HepG2 (cell line): ENCODE results near the gene GPS1. TPM values are rescaled to one million over a fixed set of nuclear protein-coding genes. Genes with fewer than 3 reads are reported as not detected.

Source experiments
- ATF7-NPFF ChIP-seq: sonication (generic); formaldehyde crosslinking; IDR thresholded peaks from 2 replicates; pipeline ENCODE4 v1.8.1; 2023; ENCODE audit warnings: mild to moderate bottlenecking, low read depth, missing genetic modification reagents, moderate library complexity
- HNRNPLL ChIP-seq: fragments of 200-400 bp; formaldehyde crosslinking; IDR thresholded peaks from 2 replicates; pipeline ENCODE4 v1.6.1; 2017; ENCODE audit warnings: mild to moderate bottlenecking, low read depth, low read length; ENCODE audit not compliant: poor library complexity, severe bottlenecking
- HOXA7 ChIP-seq: sonication (generic); formaldehyde crosslinking; IDR thresholded peaks from 2 replicates; pipeline ENCODE4 v1.8.1; 2022; ENCODE audit warnings: mild to moderate bottlenecking, missing genetic modification reagents, moderate library complexity
- JARID2 ChIP-seq: sonication (generic); formaldehyde crosslinking; IDR thresholded peaks from 2 replicates; pipeline ENCODE4 v1.8.1; 2023; ENCODE audit warnings: missing genetic modification reagents, inconsistent platforms; ENCODE audit not compliant: insufficient replicate concordance
- POLR2AphosphoS2 ChIP-seq: IDR thresholded peaks from 2 replicates; pipeline ENCODE4 v1.6.1; 2011; ENCODE audit warnings: low read depth, low read length, improper control_type of control experiment
- SRSF1 ChIP-seq: fragments of 200-400 bp; formaldehyde crosslinking; optimal IDR thresholded peaks from 2 replicates; pipeline ENCODE3; 2017; ENCODE audit warnings: mild to moderate bottlenecking, low read depth, low read length, moderate library complexity
- ZMAT3 ChIP-seq: sonication (generic); formaldehyde crosslinking; conservative IDR thresholded peaks from 2 replicates; pipeline ENCODE4 v1.7.0; 2021; ENCODE audit warnings: missing genetic modification reagents
- ZNF570 ChIP-seq: sonication (generic); formaldehyde crosslinking; IDR thresholded peaks from 2 replicates; pipeline ENCODE4 v1.4.0; 2020; ENCODE audit warnings: mild to moderate bottlenecking, missing genetic modification reagents, borderline replicate concordance
- ZNF660 ChIP-seq: sonication (generic); formaldehyde crosslinking; IDR thresholded peaks from 2 replicates; pipeline ENCODE4 v1.5.1; 2020; ENCODE audit warnings: mild to moderate bottlenecking, low read depth, missing genetic modification reagents, borderline replicate concordance
- ZNF879 ChIP-seq: sonication (generic); formaldehyde crosslinking; IDR thresholded peaks from 2 replicates; pipeline ENCODE4 v1.8.1; 2023; ENCODE audit warnings: missing genetic modification reagents
- polyA plus RNA-seq, 8 experiments: library from polyadenylated mRNA; depleted of rRNA in 3 of 8; stranded (reverse) in 7 of 8; unstranded in 1 of 8; fragments of >200 nt; fragmentation: Illumina TruSeq in 4 of 8; extraction: Trizol in 4 of 8; gene quantifications; 2 replicates each; pipeline versions ENCODE4 v1.2.1 to v1.2.3, GENCODE V29; 2011 to 2016; ENCODE audit warnings: low read depth in 4 of 8, missing spikeins in 1 of 8, mixed read lengths in 1 of 8; ENCODE audit not compliant: insufficient read depth in 1 of 8
- total RNA-seq, 5 experiments: library from RNA; depleted of rRNA; stranded (reverse); fragments of >200 nt; fragmentation: Illumina TruSeq; extraction: Trizol; gene quantifications; 2 replicates each; pipeline ENCODE4 v1.2.3, GENCODE V29; 2016; ENCODE audit warnings: low read depth in 1 of 5
- TF ChIP-seq, protein P1 (sequence below): sonication (generic); formaldehyde crosslinking; conservative IDR thresholded peaks from 2 replicates; pipeline ENCODE4 v1.4.0; 2020; ENCODE audit warnings: missing genetic modification reagents
- TF ChIP-seq, protein P2 (sequence below): sonication (generic); formaldehyde crosslinking; IDR thresholded peaks from 2 replicates; pipeline ENCODE4 v1.5.1; 2020; ENCODE audit warnings: mild to moderate bottlenecking, missing genetic modification reagents, borderline replicate concordance
- TF ChIP-seq, protein P3 (sequence below): sonication (generic); formaldehyde crosslinking; IDR thresholded peaks from 2 replicates; pipeline ENCODE4 v1.4.0; 2020; ENCODE audit warnings: missing genetic modification reagents, borderline replicate concordance
- TF ChIP-seq, protein P4 (sequence below): sonication (generic); formaldehyde crosslinking; IDR thresholded peaks from 2 replicates; pipeline ENCODE4 v1.5.1; 2020; ENCODE audit warnings: missing genetic modification reagents, mild to moderate bottlenecking, borderline replicate concordance

The GPS1 gene
- total and polyA plus RNA-seq, 2 of the 13 experiments (the other 11 are each of a cell fraction or from before 2014, with no cell fraction given), result 124 to 128 TPM

DNA sequence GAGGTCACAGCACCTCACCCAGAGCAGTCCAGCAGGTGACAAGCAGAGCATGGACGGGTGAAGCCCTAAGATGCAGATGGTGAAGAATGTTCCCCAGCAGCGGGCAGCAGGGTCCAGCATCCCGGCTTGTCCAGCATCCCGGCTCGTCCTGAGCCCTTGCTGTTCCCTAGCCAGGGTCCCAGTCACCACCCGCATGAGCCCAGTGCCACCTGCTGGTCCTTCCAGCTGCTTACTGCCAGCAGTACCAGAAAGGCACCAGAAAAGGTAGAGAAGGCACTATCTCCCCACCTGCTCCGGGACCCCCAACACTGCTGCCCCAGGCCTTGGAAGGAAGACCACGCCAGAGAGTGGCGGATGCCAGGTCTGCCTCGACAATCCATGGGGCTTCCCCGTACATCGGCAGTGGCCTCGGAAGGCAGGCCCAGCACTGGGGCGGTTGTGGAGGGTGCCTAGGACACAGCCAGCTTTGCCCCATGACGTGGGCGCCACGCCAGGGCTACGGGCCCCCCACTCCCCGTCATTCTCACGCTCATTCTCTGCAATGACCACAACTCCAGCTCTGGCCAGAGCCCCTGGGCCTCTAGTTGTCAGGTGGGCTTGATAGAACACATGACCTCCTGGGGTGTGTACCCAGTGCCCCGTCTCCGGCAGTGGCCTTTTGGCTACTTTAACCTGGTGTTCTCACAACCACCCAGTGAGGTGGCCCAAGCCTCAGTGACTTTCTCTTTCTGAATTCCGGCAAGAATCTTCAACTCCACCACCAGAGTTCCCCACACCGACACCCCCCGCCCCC, 30.4 kb upstream of the GPS1 start (continued):
- TF ChIP-seq, protein P1, sequence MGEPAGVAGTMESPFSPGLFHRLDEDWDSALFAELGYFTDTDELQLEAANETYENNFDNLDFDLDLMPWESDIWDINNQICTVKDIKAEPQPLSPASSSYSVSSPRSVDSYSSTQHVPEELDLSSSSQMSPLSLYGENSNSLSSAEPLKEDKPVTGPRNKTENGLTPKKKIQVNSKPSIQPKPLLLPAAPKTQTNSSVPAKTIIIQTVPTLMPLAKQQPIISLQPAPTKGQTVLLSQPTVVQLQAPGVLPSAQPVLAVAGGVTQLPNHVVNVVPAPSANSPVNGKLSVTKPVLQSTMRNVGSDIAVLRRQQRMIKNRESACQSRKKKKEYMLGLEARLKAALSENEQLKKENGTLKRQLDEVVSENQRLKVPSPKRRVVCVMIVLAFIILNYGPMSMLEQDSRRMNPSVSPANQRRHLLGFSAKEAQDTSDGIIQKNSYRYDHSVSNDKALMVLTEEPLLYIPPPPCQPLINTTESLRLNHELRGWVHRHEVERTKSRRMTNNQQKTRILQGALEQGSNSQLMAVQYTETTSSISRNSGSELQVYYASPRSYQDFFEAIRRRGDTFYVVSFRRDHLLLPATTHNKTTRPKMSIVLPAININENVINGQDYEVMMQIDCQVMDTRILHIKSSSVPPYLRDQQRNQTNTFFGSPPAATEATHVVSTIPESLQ (CRISPR knock-in tag), result no peak
- no peak for TF ChIP-seq JARID2 (CRISPR knock-in tag)
- peak; percentile 70 for TF ChIP-seq SRSF1
- TF ChIP-seq ZNF570 (CRISPR knock-in tag), result no peak
- TF ChIP-seq HOXA7 (CRISPR knock-in tag), result no peak
- no peak for TF ChIP-seq ZNF660
- no peak for TF ChIP-seq ZMAT3
- TF ChIP-seq ZNF879, result no peak
- TF ChIP-seq POLR2AphosphoS2, result no peak; the same call in 1 of the 2 replicates
- TF ChIP-seq HNRNPLL, result peak; percentile 46
- TF ChIP-seq, protein P2, sequence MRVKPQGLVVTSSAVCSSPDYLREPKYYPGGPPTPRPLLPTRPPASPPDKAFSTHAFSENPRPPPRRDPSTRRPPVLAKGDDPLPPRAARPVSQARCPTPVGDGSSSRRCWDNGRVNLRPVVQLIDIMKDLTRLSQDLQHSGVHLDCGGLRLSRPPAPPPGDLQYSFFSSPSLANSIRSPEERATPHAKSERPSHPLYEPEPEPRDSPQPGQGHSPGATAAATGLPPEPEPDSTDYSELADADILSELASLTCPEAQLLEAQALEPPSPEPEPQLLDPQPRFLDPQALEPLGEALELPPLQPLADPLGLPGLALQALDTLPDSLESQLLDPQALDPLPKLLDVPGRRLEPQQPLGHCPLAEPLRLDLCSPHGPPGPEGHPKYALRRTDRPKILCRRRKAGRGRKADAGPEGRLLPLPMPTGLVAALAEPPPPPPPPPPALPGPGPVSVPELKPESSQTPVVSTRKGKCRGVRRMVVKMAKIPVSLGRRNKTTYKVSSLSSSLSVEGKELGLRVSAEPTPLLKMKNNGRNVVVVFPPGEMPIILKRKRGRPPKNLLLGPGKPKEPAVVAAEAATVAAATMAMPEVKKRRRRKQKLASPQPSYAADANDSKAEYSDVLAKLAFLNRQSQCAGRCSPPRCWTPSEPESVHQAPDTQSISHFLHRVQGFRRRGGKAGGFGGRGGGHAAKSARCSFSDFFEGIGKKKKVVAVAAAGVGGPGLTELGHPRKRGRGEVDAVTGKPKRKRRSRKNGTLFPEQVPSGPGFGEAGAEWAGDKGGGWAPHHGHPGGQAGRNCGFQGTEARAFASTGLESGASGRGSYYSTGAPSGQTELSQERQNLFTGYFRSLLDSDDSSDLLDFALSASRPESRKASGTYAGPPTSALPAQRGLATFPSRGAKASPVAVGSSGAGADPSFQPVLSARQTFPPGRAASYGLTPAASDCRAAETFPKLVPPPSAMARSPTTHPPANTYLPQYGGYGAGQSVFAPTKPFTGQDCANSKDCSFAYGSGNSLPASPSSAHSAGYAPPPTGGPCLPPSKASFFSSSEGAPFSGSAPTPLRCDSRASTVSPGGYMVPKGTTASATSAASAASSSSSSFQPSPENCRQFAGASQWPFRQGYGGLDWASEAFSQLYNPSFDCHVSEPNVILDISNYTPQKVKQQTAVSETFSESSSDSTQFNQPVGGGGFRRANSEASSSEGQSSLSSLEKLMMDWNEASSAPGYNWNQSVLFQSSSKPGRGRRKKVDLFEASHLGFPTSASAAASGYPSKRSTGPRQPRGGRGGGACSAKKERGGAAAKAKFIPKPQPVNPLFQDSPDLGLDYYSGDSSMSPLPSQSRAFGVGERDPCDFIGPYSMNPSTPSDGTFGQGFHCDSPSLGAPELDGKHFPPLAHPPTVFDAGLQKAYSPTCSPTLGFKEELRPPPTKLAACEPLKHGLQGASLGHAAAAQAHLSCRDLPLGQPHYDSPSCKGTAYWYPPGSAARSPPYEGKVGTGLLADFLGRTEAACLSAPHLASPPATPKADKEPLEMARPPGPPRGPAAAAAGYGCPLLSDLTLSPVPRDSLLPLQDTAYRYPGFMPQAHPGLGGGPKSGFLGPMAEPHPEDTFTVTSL (CRISPR knock-in tag), result no peak
- TF ChIP-seq, protein P3, sequence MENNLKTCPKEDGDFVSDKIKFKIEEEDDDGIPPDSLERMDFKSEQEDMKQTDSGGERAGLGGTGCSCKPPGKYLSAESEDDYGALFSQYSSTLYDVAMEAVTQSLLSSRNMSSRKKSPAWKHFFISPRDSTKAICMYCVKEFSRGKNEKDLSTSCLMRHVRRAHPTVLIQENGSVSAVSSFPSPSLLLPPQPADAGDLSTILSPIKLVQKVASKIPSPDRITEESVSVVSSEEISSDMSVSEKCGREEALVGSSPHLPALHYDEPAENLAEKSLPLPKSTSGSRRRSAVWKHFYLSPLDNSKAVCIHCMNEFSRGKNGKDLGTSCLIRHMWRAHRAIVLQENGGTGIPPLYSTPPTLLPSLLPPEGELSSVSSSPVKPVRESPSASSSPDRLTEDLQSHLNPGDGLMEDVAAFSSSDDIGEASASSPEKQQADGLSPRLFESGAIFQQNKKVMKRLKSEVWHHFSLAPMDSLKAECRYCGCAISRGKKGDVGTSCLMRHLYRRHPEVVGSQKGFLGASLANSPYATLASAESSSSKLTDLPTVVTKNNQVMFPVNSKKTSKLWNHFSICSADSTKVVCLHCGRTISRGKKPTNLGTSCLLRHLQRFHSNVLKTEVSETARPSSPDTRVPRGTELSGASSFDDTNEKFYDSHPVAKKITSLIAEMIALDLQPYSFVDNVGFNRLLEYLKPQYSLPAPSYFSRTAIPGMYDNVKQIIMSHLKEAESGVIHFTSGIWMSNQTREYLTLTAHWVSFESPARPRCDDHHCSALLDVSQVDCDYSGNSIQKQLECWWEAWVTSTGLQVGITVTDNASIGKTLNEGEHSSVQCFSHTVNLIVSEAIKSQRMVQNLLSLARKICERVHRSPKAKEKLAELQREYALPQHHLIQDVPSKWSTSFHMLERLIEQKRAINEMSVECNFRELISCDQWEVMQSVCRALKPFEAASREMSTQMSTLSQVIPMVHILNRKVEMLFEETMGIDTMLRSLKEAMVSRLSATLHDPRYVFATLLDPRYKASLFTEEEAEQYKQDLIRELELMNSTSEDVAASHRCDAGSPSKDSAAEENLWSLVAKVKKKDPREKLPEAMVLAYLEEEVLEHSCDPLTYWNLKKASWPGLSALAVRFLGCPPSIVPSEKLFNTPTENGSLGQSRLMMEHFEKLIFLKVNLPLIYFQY (CRISPR knock-in tag), result peak; percentile 70; the same call in 1 of the 2 replicates
- TF ChIP-seq, protein P4, sequence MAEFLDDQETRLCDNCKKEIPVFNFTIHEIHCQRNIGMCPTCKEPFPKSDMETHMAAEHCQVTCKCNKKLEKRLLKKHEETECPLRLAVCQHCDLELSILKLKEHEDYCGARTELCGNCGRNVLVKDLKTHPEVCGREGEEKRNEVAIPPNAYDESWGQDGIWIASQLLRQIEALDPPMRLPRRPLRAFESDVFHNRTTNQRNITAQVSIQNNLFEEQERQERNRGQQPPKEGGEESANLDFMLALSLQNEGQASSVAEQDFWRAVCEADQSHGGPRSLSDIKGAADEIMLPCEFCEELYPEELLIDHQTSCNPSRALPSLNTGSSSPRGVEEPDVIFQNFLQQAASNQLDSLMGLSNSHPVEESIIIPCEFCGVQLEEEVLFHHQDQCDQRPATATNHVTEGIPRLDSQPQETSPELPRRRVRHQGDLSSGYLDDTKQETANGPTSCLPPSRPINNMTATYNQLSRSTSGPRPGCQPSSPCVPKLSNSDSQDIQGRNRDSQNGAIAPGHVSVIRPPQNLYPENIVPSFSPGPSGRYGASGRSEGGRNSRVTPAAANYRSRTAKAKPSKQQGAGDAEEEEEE, result 0 out of 2 replicates have a peak, but pooled peaks have one; percentile 15
- TF ChIP-seq ATF7-NPFF (CRISPR knock-in tag), result peak; percentile 90
